GM21529 (cell line): Measurements from ENCODE around the gene MPP2.
"Not testable (repeated sequence)": the region's sequence is repeated elsewhere in the genome, so short reads cannot be mapped to it uniquely, and the experiment has no call there.

Experiments
- ATAC-seq: cut with Tn5 transposase; IDR thresholded peaks from one replicate; pipeline ENCODE4 v1.9.1; 2021; ENCODE audit not compliant: unreplicated experiment

MPP2 gene

DNA sequence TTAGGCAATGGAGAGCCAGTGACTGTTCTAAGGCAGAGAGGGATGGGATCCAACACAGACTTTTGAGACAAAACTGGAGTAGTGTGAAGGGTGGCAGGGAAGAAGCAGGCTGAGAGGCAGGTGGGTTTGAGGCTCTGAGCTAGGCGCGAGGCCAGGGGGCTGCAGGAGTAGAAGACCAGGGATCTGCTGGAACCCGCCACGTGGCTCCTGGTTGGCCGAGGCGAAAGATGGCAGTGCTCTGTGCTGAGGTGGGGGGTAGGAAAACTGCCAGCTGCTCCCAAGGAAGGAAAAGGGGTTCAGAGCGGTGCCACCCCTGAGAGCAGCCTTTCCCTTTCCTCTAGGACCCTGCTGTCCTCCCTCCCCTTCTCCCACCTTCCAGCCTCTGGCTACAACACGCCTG lies 54.8 kb downstream of the MPP2 start:
- ATAC-seq: no peak

DNA sequence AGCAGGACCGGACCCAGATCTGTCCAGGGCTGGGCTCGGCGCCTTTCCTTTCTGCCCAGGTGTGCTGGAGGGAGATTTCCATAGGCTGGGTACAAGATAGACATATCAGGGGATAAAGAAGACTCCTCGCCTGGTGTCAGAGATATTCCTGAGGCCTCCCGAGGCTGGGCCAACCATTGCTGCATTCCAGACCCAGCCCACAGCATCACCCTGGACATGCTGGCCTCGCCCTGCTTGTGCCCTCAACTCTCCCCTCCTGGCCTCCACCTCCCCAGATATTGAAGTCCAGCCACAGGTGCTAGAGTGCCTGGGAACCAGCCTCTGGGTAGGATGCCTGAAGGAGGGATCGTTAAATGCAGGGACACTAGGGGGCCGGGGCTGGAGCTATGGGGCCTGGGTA lies 58.2 kb downstream of the MPP2 start:
- no peak for ATAC-seq

DNA sequence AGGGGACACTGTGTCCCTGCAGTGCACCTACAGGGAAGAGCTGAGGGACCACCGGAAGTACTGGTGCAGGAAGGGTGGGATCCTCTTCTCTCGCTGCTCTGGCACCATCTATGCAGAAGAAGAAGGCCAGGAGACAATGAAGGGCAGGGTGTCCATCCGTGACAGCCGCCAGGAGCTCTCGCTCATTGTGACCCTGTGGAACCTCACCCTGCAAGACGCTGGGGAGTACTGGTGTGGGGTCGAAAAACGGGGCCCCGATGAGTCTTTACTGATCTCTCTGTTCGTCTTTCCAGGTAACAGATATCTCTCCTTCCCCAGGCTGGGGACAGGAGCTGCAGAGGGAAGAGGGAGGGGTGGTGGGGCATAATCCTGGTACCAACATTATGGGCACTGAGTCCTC lies 58.7 kb downstream of the MPP2 start:
- ATAC-seq: no peak

DNA sequence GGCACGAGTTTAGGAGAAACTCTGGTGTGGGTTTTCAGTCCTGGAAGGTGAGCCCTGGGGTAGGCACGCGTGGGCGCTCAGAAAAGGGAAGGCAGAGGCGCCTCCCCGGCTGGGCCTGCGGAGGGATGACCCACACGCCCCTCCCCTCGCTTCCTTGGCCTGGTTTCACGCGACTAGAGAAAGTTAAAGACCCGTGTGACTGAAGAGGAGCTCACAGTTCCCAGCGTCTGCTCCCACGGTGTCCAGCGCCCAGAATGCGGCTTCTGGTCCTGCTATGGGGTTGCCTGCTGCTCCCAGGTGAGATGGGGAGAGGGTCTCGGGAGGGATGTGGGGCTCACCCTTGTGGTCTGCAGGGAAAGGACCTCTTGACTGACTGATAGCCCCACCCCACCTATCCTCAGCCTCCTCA lies 60.4 kb downstream of the MPP2 start, which contains the start of gene CD300LG:
Gene CD300LG (plus strand): TSS at position 214 of the 409 bp plus-strand sequence. CDS start 41 bp downstream, at position 255.
- no peak for ATAC-seq

DNA sequence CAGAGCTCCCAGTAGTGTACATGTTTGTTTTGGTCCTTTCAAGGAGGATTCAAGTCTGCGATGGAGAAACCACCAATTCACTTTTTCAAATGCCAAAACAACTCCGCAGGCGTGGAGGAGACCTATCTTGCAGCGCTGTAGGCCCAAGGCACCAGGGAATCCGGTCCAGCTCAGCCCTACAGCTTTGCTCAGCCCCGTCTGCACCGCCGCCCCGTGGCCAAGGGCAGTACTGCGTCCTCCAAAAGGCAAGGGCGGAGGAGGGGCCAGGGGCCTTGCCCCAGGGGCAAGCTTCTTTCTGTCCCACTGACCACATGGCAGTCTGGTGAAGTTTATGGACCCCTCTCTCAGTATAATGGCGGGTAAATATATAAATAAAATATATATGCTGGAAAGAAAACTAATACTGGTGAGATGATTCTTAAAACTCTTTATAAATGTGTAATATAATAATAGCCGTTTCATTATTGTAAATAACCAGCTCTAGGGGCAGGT lies 61.1 kb downstream of the MPP2 start:
- no peak for ATAC-seq

DNA sequence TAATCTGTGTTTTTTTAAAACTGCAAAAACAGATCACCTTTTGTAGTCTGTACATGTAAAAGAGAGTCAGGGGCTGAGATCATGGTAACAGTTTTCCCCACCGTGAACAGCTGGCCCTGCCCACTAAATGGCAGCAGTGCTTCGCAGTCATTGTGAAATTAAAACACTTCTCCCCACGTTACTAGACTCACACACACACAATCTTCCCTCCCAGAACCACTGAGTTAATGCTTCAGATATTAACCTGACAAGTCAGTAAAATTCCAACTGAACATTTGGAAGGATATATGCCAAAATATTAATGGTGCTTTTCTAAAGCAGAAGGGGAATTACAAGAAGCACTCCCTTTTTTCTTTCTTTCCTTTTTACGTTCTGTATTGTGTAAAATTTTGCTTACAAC lies 61.6 kb downstream of the MPP2 start:
- ATAC-seq: no peak

DNA sequence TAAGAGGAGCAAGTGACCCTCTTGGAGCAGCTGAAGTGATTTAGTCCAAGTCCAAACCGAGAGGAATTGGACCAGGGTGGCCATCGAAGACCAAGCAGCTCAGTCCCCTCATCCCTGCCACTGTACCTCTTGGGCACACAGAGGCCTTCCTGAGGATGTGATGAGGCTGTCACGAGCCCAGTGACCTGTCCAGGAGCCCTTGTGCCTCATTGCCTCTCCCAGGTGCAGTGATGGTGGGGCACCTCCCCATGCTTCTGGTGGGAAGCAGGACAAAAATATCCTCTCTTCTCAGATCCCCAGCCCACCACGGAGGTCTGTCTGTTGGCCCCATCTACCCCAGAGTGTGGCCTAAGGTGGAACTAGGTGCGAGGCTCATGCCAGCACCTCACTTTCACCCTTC lies 63.1 kb downstream of the MPP2 start:
- ATAC-seq: no peak

DNA sequence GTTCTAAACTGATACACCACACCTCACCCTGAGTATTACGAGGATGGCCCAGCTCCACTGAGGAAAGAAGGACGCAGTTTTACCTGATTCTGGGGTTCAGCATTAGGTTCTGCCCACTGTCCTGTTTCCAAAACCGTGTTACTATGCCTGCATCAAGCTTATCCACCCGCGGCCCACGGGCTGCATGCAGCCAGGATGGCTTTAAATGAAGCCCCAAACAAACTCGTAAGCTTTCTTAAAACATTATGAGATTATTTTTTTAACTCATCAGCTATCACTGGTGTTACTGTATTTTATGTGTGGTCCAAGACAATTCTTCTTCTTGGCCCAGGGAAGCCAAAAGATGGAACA lies 64.4 kb downstream of the MPP2 start:
- ATAC-seq: no peak

DNA sequence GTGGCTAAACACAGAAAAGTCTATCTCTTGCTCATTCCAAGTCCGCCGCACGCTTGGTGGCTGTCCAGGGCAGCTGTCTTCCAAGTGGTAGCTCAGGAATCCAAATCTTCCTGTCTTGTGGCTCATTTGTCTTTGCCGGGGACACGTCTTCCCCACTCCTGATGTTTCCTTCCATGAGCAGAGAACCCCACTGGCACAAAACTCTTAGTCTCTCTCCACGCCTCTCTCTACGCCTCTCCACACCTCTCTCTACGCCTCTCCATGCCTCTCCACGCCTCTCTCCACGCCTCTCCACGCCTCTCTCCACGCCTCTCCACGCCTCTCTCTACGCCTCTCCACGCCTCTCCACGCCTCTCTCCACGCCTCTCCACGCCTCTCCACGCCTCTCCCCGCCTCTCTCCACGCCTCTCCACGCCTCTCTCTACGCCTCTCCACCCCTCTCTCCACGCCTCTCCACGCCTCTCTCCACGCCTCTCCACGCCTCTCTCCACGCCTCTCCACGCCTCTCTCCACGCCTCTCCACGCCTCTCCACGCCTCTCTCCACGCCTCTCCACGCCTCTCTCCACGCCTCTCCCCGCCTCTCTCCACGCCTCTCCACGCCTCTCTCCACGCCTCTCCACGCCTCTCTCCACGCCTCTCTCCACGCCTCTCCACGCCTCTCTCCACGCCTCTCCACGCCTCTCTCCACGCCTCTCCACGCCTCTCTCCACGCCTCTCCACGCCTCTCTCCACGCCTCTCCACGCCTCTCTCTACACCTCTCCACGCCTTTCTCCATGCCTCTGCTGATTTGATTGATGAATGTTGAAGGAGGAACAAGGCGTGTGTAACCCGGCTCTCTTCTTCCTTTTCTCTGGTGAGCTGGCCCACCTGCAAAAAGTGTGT lies 65.0 kb downstream of the MPP2 start:
- ATAC-seq: not testable (repeated sequence)

DNA sequence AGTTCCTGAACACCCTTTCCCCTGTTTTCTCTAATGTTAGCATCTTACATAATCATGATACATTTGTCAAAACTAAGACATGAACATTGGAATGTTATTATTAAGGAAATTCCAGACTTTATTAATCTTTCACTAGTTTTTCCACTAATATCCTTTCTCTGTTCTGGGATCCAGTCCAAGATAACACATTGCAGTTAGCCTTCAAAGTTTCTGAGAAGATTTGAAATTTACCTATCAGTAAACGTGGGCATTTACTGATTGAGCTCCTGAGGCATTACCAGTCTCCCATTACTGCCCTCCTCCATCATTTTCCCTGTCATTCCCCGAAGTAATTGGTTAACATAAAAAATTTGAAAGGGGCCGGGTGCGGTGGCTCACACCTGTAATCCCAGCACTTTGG lies 66.1 kb downstream of the MPP2 start:
- no peak for ATAC-seq

DNA sequence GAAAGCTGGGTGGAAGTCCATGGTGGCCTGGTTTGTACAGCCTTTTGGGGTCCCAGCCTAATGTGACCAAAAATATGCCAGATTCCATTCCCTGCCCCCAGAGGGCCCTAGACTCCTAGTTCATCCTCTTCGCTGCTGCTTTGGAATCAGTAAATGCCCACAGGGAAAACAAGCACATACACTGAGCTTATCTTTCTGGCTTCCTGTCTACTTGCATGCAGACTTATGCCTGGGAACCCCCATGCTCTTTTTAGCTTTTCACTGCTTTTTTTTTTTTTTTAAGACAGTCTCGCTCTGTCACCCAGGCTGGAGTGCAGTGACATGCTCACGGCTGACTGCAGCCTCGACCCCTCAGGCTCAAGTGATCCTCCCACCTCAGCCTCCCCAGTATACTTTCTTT lies 66.5 kb downstream of the MPP2 start:
- no peak for ATAC-seq

DNA sequence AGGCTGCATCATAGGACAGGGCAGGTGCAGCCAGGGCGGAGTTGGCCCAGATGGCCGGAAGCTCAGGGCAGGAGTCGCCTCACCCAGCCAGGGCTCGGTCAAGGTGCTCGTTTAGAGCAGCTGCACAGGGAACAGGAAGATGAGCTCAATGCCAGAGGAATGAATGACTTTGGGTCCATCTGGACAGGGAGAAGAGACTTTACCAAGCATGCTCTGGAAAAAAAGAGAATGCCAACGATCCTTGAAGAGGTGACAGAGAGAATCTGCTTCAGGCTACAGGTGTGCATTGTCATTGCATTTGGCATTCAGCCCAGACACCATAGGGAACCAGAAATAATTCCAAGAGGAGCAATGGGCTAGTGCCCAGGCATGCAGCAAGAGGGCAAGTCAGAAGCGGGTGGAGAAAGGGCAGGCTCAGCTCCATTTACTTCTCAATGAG lies 67.6 kb downstream of the MPP2 start:
- ATAC-seq: no peak

DNA sequence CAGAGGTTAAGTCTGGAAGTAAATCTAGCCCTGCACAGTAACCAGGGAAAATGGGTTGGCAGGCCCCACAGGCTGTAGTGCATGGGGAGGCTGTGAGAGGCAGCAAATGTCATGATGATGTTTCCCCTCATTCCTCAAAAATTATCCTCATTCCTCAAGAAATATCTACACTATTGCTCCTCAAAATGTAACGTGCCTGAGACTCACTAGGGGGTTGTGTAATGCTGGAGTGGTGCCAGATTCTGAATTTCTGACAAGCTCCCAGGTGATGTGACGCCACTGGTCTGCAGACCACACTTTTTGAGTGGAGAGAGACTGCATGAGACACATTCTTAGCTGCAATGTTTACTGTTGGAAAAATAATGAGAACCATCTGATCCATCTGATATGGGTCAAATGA lies 73.2 kb downstream of the MPP2 start:
- no peak for ATAC-seq

DNA sequence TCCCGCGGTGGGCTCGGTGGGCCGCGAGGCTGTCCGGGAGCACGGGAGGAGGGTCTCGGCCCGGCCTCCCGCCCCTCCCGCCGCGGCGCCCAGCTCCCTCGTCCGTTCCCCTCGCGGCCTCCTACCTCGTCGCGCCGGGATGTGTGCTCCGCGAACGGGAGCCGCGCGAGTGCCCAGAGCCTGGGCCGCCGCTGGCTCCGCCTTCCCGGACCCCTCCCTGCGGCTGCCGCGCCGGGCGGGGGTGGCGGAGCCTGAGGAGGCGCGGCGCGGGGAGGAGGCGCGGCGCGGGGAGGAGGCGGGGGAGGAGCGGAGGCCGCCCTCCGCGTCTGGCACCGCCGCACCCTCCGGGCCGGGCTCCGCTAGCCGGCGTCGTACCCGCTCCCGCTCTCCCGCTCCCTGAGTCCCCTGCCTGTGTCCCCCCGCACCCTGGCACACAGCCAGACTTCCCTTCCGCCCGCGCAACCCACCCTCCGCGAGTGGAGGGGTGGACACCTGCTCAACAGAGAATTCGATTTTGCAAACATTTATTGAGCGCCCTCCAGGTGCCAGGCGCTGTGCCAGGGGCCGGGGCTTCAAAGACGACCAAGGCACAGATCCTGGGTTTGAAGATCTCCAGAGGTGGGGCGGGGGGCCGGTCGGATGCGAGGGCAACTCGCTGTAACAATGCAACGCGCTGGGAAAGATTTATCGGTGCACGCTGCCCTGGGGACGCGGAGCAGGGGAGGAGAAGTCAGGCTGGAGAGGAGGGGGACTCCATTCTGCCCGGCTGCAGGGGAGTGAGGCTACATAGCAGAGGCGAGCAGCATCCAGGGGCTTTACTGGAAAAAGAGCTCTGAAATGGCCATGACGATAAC lies 74.1 kb downstream of the MPP2 start, which contains the start of gene MPP3:
Gene MPP3 (minus strand): TSS at position 171 of the 854 bp plus-strand sequence. CDS start 1,240 bp downstream, outside the sequence.
- ATAC-seq: no peak

DNA sequence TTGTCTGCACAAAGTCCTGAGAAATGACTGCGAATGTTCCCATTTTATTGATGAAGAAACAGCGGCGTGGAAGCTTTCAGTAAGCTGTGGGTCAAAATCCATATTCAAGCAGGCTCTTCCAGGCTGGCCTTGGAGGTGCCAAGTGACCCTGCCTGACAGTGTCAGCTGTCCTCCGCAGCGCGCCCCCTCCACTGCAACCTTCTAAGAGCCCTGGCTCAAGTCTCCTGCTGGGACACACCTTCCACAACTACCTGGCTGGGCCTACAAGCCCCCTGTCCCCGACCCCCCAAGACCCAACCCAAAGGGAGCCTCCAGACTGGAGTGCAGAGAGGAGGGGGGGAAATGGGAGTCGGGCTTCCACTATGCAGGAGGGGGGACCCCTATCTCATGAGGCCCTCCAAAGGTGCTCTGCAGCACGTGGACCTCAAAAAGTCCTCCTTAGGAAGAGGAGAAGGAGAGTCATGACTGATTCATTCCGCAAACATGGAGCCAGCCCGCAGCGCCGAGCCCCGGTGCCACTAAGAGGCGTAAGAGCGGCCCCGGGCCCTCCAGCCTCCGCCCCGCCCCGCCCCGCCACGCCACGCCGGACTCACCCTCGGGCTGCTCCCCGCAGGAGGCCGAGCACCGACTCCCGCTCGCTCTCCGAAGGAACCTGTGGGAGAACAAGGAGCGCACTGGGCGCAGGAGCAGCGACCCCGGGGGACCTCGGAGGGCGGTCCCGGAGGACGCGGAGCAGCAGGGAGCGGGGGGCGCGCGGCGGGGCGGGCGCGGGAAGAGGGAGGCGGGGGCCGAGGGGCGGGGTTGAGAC lies 75.0 kb downstream of the MPP2 start:
- no peak for ATAC-seq

DNA sequence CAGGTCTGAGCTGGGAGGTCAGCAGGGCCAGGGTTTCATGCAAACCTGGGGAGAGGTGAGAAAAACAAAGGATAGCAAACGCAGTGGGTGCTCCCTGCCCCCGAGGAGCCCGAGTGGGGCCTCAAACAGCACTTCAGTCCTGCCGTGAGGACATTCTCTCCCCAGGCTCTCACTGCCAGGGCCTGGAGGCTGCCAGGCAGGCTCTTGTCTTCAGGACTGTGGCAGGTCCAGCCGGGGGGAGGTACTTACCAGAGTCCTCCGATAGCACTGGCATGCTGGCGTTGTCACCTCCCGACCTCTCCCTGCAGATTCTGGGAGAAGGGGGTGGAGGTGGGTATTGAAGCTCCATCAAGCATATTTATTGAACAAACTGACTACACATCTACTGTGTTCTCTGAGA lies 75.7 kb downstream of the MPP2 start:
- no peak for ATAC-seq

DNA sequence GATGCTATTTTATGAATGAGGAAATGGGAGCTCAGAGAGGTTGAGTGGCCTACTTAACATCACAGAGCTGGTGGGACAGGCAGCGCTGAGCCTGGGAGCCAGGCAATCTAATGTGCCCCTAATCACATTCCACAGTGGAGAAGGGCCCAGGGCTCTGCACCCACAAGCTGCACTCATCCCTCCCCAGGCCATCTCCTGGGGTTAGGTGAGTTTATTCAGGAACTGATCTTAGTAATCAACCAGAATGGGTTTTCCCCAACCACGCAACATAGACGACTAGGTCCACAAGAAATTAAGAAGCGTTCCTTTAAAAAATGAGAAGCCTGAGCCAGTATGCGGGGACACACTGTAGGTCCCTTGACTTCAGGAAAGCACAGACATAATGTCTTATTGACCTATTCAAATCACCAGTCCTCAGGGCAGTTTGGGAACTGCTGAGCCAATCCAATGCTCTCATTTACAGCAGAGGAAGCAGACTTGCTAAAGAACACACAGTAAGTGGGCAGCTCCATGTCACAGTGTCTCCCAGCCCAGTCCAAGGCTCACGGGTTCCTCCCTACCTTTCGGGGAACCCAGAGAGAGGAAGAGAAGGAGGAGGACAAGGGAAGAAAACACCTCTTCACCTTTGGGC lies 76.7 kb downstream of the MPP2 start:
- ATAC-seq: no peak

DNA sequence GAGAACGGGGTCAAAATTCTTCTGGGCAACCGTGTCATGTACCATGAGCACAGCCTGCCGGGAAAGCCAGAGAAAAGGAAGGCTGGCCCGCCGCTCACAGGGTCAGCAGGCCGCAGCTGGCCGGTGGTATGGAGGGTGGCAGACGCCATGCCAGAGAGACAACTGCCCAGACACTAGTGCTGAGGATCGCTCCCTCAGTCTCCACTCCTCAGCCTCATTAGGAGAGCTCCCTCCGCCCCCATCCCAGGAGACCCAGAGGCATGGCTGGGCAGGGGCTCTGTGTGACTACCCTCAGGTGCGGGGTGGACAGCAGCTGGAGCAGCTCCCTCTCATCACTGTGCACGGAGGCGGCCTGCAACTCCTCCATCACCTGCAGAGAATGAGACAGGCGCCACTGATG lies 77.6 kb downstream of the MPP2 start:
- no peak for ATAC-seq

DNA sequence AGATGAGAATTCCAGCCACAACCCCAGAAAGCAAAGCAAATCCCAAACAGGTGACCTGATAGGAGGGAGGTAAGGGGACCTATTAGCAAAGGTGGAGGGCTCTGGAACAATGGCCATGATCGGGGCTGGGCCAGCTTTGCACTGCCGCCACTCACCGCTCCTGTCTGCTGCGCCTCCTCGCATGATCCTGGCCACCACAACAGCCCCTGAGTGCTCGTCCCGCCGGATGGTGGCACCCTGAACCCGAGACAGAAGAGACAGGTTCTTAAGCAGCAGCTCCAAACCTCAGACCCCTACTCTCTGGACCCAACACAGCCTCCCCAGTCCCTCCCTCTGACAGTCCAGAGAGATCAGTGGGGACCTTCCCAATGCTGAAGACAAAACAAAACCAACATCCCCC lies 79.7 kb downstream of the MPP2 start:
- ATAC-seq: no peak

DNA sequence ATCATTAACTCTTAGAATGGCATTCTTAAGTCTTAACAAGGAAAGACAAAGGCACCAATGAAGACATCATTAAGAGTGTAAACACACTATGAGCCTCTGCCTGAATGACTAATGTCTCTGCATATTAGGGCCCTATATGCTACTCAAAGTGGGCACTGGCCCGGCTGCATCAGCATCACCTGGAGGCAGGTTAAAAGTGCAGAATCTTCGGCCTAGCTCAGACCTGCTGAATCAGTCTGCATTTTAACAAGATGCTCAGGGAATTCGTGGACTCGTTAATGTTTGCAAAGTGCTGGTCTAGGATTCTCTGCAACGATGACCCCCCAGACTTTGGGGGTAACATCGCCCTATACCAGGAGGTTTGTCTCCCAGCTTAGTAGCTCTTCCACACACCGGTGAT lies 81.1 kb downstream of the MPP2 start:
- ATAC-seq: no peak
